Measurements from ENCODE around the gene DSC3.
A peak's percentile ranks its signal among the peaks of the same experiment; 100 is the strongest.

DSC3 gene

GRCh38 chr18:31046916-31047315 is 4.4 kb upstream of the DSC3 start:
- Mint-ChIP-seq H3K4me1 (peaks cover 10% of the 10 kb centered on the region), H3K9me3 (peaks cover 6% of the 10 kb centered on the region), H3K27me3 (ENCODE audit: low read depth) (peaks cover 51% of the 10 kb centered on the region), H3K4me3 (no peak overlapping the region), H3K36me3 (ENCODE audit: low read depth) (no peaks in the 10 kb centered on the region), H3K27ac (no peak overlapping the region)
- no peak for TF ChIP-seq CTCF (IDR thresholded peaks at IDR 0.05; ENCODE audit: unreplicated experiment in 3 of 3)

- H3K27ac Mint-ChIP-seq = no peak overlapping the region
- H3K4me1 Mint-ChIP-seq = peaks cover 23% of the 10 kb centered on the region
- peaks cover 64% of the 10 kb centered on the region for H3K27me3 Mint-ChIP-seq (ENCODE audit: low read depth)
- peaks cover 6% of the 10 kb centered on the region for H3K9me3 Mint-ChIP-seq
- TF ChIP-seq CTCF (IDR thresholded peaks at IDR 0.05; ENCODE audit: unreplicated experiment in 3 of 3) = no peak
- no peak overlapping the region for H3K4me3 Mint-ChIP-seq
- H3K36me3 Mint-ChIP-seq (ENCODE audit: low read depth) = no peaks in the 10 kb centered on the region
These were observed 3.1 kb upstream of the DSC3 start for GRCh38 chr18:31045599-31045998.

- no peak for TF ChIP-seq CTCF (IDR thresholded peaks at IDR 0.05; ENCODE audit: unreplicated experiment in 3 of 3)
- H3K27ac Mint-ChIP-seq = no peak overlapping the region
- H3K36me3 Mint-ChIP-seq (ENCODE audit: low read depth) = no peaks in the 10 kb centered on the region
- H3K4me1 Mint-ChIP-seq = peaks cover 27% of the 10 kb centered on the region
- H3K9me3 Mint-ChIP-seq = peaks cover 6% of the 10 kb centered on the region
- H3K4me3 Mint-ChIP-seq = peak overlapping the region in 2 of 3 experiments; percentile 31 to 62
- peaks cover 71% of the 10 kb centered on the region for H3K27me3 Mint-ChIP-seq (ENCODE audit: low read depth)
These were observed 2.4 kb upstream of the DSC3 start for GRCh38 chr18:31044926-31045325.

- Mint-ChIP-seq H3K4me3 (peak overlapping the region; percentile 68 to 92 (median 71)), H3K4me1 (peaks cover 21% of the 10 kb centered on the region), H3K36me3 (ENCODE audit: low read depth) (no peaks in the 10 kb centered on the region), H3K9me3 (peaks cover 6% of the 10 kb centered on the region), H3K27me3 (ENCODE audit: low read depth) (peaks cover 81% of the 10 kb centered on the region), H3K27ac (peak overlapping the region in 1 of 3 experiments; percentile 48)
- TF ChIP-seq CTCF (IDR thresholded peaks at IDR 0.05; ENCODE audit: unreplicated experiment in 3 of 3) = no peak
These were observed 1.2 kb upstream of the DSC3 start for GRCh38 chr18:31043709-31044108.

- Mint-ChIP-seq H3K4me1 (peaks cover 21% of the 10 kb centered on the region), H3K4me3 (peak overlapping the region; percentile 92 to 96 (median 96)), H3K36me3 (ENCODE audit: low read depth) (no peaks in the 10 kb centered on the region), H3K27me3 (ENCODE audit: low read depth) (peaks cover 84% of the 10 kb centered on the region), H3K9me3 (peaks cover 6% of the 10 kb centered on the region), H3K27ac (peak overlapping the region; percentile 88 to 96 (median 89))
- TF ChIP-seq CTCF (IDR thresholded peaks at IDR 0.05; ENCODE audit: unreplicated experiment in 3 of 3) = no peak
These were observed 497 bp downstream of the DSC3 start for GRCh38 chr18:31042084-31042405.

- Mint-ChIP-seq H3K4me1 (peaks cover 21% of the 10 kb centered on the region), H3K4me3 (peak overlapping the region; percentile 92 to 96 (median 96)), H3K27me3 (ENCODE audit: low read depth) (peaks cover 78% of the 10 kb centered on the region), H3K27ac (peak overlapping the region; percentile 88 to 96 (median 89)), H3K9me3 (peaks cover 6% of the 10 kb centered on the region), H3K36me3 (ENCODE audit: low read depth) (no peaks in the 10 kb centered on the region)
- no peak for TF ChIP-seq CTCF (IDR thresholded peaks at IDR 0.05; ENCODE audit: unreplicated experiment in 3 of 3)
These were observed 1.1 kb downstream of the DSC3 start for GRCh38 chr18:31041271-31042083.

Measured in nephron (organoid).